HG03060 (cell line): Measurements from ENCODE around the gene PDCD1.
"Not testable (repeated sequence)": the region's sequence is repeated elsewhere in the genome, so short reads cannot be mapped to it uniquely, and the experiment has no call there.

Experiments
- ATAC-seq: cut with Tn5 transposase; IDR thresholded peaks from one replicate; pipeline ENCODE4 v1.9.1; 2021; ENCODE audit warnings: low read depth, moderate number of reproducible peaks; ENCODE audit not compliant: unreplicated experiment

The PDCD1 gene

GRCh38 chr2:241879326-241879725 is 20.6 kb upstream of the PDCD1 start:
- ATAC-seq, result no peak

- no peak for ATAC-seq
Measured at GRCh38 chr2:241877989-241878970, 19.6 kb upstream of the PDCD1 start.

GRCh38 chr2:241877197-241877685 is 18.5 kb upstream of the PDCD1 start:
- ATAC-seq, result no peak

GRCh38 chr2:241876528-241877196 is 18.0 kb upstream of the PDCD1 start:
- no peak for ATAC-seq

- not testable (repeated sequence) for ATAC-seq
Measured at GRCh38 chr2:241875754-241876527, 17.2 kb upstream of the PDCD1 start.

- no peak for ATAC-seq
Measured at GRCh38 chr2:241874277-241874925, 15.7 kb upstream of the PDCD1 start.

- no peak for ATAC-seq
Measured at GRCh38 chr2:241873803-241874110, 15.1 kb upstream of the PDCD1 start.

- ATAC-seq, result no peak
Measured at GRCh38 chr2:241873081-241873802, 14.5 kb upstream of the PDCD1 start.

- no peak for ATAC-seq
Measured at GRCh38 chr2:241872313-241872642, 13.6 kb upstream of the PDCD1 start.

- no peak for ATAC-seq
Measured at GRCh38 chr2:241871538-241872312, 13.0 kb upstream of the PDCD1 start.

- no peak for ATAC-seq
Measured at GRCh38 chr2:241870611-241871537, 12.2 kb upstream of the PDCD1 start.

GRCh38 chr2:241870081-241870541 is 11.4 kb upstream of the PDCD1 start:
- ATAC-seq, result no peak

- no peak for ATAC-seq
Measured at GRCh38 chr2:241869087-241869961, 10.6 kb upstream of the PDCD1 start, which contains the start of gene RTP5. RTP5 (plus strand) TSS chr2:241869729; CDS start chr2:241869757, 28 bp downstream.

GRCh38 chr2:241868661-241869081 is 10.0 kb upstream of the PDCD1 start:
- no peak for ATAC-seq

- ATAC-seq, result no peak
Measured at GRCh38 chr2:241867776-241868420, 9.2 kb upstream of the PDCD1 start.
